Naive B cell (primary cell): ENCODE data around the gene OR2H2. TPM values are rescaled to one million over a fixed set of nuclear protein-coding genes. Genes with fewer than 3 reads are reported as not detected.

Source experiments
- ATAC-seq, 2 donors: fragments of 150-1000 bp; cut with Tn5 transposase; 2 replicates each; pipeline ENCODE4 v1.10.0; 2021; ENCODE audit warnings: low read depth in 2 of 2, mild to moderate bottlenecking in 2 of 2, moderate library complexity in 2 of 2
- DNase-seq: peaks from one replicate; pipeline ENCODE4 v3.0.0; 2022
- H3K27ac Mint-ChIP-seq, 6 donors: one replicate each; pipeline ENCODE4 v1.8.0; 2020 to 2022; ENCODE audit warnings: mild to moderate bottlenecking in 6 of 6, mixed read lengths in 6 of 6, moderate library complexity in 5 of 6, inconsistent platforms in 2 of 6
- H3K27me3 Mint-ChIP-seq, 3 donors: one replicate each; pipeline ENCODE4 v1.8.0; 2021 to 2022; ENCODE audit warnings: mixed read lengths in 3 of 3, mild to moderate bottlenecking in 1 of 3
- H3K36me3 Mint-ChIP-seq, 2 donors: one replicate each; pipeline ENCODE4 v1.8.0; 2020 to 2022; ENCODE audit warnings: mixed read lengths in 2 of 2, inconsistent platforms in 1 of 2, mild to moderate bottlenecking in 1 of 2
- H3K4me1 Mint-ChIP-seq, 3 donors: one replicate each; pipeline ENCODE4 v1.8.0; 2020 to 2022; ENCODE audit warnings: mixed read lengths in 3 of 3, inconsistent platforms in 1 of 3, mild to moderate bottlenecking in 1 of 3, moderate library complexity in 1 of 3
- H3K4me3 Mint-ChIP-seq, 8 donors: one replicate each; pipeline ENCODE4 v1.8.0; 2020 to 2022; ENCODE audit warnings: mild to moderate bottlenecking in 8 of 8, mixed read lengths in 8 of 8, moderate library complexity in 8 of 8, inconsistent platforms in 2 of 8
- H3K9me3 Mint-ChIP-seq, 7 donors: one replicate each; pipeline ENCODE4 v1.8.0; 2020 to 2022; ENCODE audit warnings: mixed read lengths in 7 of 7, mild to moderate bottlenecking in 5 of 7, inconsistent platforms in 2 of 7, moderate library complexity in 1 of 7
- polyA plus RNA-seq, 6 donors: library from polyadenylated mRNA; unstranded; fragments of 300-500 nt; fragmentation: Illumina TruSeq; gene quantifications; one replicate each; pipeline ENCODE4 v1.2.3, GENCODE V29; 2021; ENCODE audit warnings: low read depth in 6 of 6

The OR2H2 gene
- polyA plus RNA-seq, 6 donors from 2014 or later, result 0.15 to 0.17 TPM; not detected in 4

DNA sequence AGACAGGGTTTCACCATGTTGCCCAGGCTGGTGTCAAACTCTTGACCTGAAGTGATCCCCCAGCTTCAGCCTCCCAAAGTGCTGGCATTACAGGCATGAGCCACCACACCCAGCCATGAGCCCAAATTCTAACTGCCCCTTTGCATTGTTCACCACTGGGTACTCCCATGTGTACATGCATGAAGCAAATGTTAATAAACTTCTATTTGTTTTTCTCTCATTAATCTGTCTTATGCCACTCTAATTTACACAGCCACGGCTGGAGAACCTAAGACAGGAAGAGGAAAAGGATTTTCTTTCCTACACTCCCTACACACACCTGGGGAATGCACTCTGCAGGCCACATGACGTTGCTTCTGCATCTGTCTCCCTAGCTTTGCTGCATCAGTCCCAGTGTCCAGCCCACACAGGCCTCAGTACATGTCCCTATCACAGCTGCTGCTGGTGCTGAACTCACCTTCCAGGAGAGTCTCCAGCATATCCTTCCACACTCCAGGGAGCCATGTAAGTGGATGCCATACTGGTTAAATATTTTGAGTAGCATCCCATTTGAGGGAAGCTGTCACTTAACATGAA is 13.3 kb downstream of the OR2H2 start:
- Mint-ChIP-seq H3K4me3 (no peak overlapping the region), H3K27me3 (no peaks in the 10 kb centered on the region), H3K4me1 (peaks cover 3 to 4% (median 4%) of the 10 kb centered on the region in 3 donors), H3K27ac (peak overlapping the region in 3 of 6 donors; percentile 42 to 79 (median 59)), H3K9me3 (no peaks in the 10 kb centered on the region), H3K36me3 (peaks cover 0 to 18% of the 10 kb centered on the region in 2 donors)
- no peak for ATAC-seq
- DNase-seq, result no peak

- ATAC-seq (peak; percentile 20 to 39), DNase-seq (no peak)
- peaks cover 4 to 9% (median 7%) of the 10 kb centered on the region in 3 donors for H3K4me1 Mint-ChIP-seq
- H3K4me3 Mint-ChIP-seq, result no peak overlapping the region
- H3K27ac Mint-ChIP-seq, result peak overlapping the region in 3 of 6 donors; percentile 48 to 77 (median 59)
- H3K9me3 Mint-ChIP-seq, result no peaks in the 10 kb centered on the region
- H3K36me3 Mint-ChIP-seq, result peaks cover 7 to 57% of the 10 kb centered on the region in 2 donors
- H3K27me3 Mint-ChIP-seq, result no peaks in the 10 kb centered on the region
Measured at GRCh38 chr6:29602564-29603361, 17.8 kb downstream of the OR2H2 start.

GRCh38 chr6:29603456-29603855 is 18.5 kb downstream of the OR2H2 start:
- Mint-ChIP-seq H3K4me1 (peaks cover 4 to 12% (median 8%) of the 10 kb centered on the region in 3 donors), H3K4me3 (no peak overlapping the region), H3K27me3 (no peaks in the 10 kb centered on the region), H3K36me3 (peaks cover 7 to 64% of the 10 kb centered on the region in 2 donors), H3K9me3 (no peaks in the 10 kb centered on the region), H3K27ac (peak overlapping the region in 1 of 6 donors; percentile 89)
- DNase-seq (no peak), ATAC-seq (no peak)

- Mint-ChIP-seq H3K4me1 (peaks cover 4 to 12% (median 8%) of the 10 kb centered on the region in 3 donors), H3K9me3 (no peaks in the 10 kb centered on the region), H3K27ac (peak overlapping the region in 1 of 6 donors; percentile 89), H3K27me3 (no peaks in the 10 kb centered on the region), H3K36me3 (peaks cover 7 to 68% of the 10 kb centered on the region in 2 donors), H3K4me3 (no peak overlapping the region)
- ATAC-seq (no peak), DNase-seq (no peak)
Measured at GRCh38 chr6:29603930-29604329, 19.0 kb downstream of the OR2H2 start.

DNA sequence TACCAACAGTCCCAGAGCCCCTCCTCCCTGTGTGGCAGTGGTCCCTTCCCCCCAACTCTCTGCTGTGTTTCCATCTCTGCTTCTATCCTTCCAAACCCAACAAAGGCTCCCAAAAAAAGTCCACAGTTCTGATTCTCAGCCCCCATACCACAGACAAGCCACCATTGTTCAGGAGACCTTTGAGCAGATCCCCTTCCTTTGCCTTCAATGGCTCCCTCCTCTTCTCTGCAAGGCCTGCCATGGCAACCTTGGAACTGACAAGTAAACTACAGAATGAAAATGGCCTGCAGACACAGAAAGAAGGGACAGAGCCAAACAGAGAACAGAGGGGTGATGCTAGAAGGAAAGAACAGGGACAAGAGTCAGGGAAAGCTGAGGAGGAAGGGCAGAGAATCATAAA is 23.2 kb downstream of the OR2H2 start:
- Mint-ChIP-seq H3K27me3 (no peaks in the 10 kb centered on the region), H3K9me3 (no peaks in the 10 kb centered on the region), H3K4me3 (peak overlapping the region in 1 of 8 donors; percentile 2), H3K4me1 (peaks cover under 1 to 8% (median 5%) of the 10 kb centered on the region in 3 donors), H3K36me3 (peaks cover 20 to 76% of the 10 kb centered on the region in 2 donors), H3K27ac (peak overlapping the region in 1 of 6 donors; percentile 64)
- ATAC-seq (no peak), DNase-seq (no peak)

DNA sequence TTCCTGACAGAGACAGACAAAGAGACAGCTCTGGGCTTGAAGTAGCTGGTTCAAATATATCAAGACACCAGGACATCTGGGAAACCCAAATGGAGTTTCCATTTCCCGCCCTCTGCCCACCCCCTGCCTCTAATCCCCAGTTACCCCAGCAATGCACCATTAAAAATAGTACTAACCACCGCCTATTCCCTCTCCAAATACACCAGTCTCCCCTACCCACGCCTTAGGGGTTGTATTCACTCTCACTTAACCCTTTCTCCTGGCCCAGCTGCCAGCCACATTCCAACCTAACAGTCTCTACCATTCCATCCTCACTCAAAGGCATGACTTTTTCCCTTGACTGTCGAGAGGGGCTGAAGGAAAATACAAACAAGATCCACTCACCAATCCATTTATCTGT is 25.6 kb downstream of the OR2H2 start:
- peaks cover 34 to 67% of the 10 kb centered on the region in 2 donors for H3K36me3 Mint-ChIP-seq
- H3K27ac Mint-ChIP-seq, result peak overlapping the region in 2 of 6 donors; percentile 13 to 41
- H3K27me3 Mint-ChIP-seq, result no peaks in the 10 kb centered on the region
- no peaks in the 10 kb centered on the region for H3K9me3 Mint-ChIP-seq
- DNase-seq (no peak), ATAC-seq (no peak)
- H3K4me3 Mint-ChIP-seq, result no peak overlapping the region
- H3K4me1 Mint-ChIP-seq, result peaks cover 0 to 8% (median 5%) of the 10 kb centered on the region in 3 donors

DNA sequence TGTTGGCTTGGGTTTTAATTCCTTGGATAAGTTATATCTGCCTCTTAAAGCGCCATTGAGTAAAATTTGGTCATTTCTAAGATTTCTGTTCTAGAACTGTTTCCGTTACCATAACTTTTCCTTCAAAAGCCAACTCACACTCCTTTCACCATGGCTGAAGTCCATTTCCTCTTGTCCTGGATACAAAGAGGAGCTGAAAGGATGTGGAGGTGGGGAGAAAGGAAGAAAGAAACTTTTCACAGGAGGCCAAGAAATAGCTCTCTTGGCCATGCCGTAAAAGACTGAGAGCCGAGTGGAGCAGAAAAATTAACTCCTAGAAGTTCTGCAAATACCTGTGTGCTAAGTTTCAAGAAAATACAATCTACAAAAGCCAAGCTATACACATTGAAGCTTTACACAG is 26.5 kb downstream of the OR2H2 start:
- H3K4me1 Mint-ChIP-seq, result peaks cover 0 to 8% (median 6%) of the 10 kb centered on the region in 3 donors
- peaks cover 27 to 58% of the 10 kb centered on the region in 2 donors for H3K36me3 Mint-ChIP-seq
- no peak for ATAC-seq
- H3K9me3 Mint-ChIP-seq, result no peaks in the 10 kb centered on the region
- H3K27me3 Mint-ChIP-seq, result no peaks in the 10 kb centered on the region
- H3K27ac Mint-ChIP-seq, result peak overlapping the region in 1 of 6 donors; percentile 29
- no peak for DNase-seq
- H3K4me3 Mint-ChIP-seq, result no peak overlapping the region

GRCh38 chr6:29617782-29618554 is 33.0 kb downstream of the OR2H2 start:
- Mint-ChIP-seq H3K9me3 (no peaks in the 10 kb centered on the region), H3K27me3 (no peaks in the 10 kb centered on the region), H3K4me3 (no peak overlapping the region), H3K27ac (no peak overlapping the region), H3K4me1 (peaks cover 2 to 15% (median 4%) of the 10 kb centered on the region in 3 donors), H3K36me3 (peaks cover 23 to 53% of the 10 kb centered on the region in 2 donors)
- DNase-seq (no peak), ATAC-seq (peak; percentile 54 to 67)

DNA sequence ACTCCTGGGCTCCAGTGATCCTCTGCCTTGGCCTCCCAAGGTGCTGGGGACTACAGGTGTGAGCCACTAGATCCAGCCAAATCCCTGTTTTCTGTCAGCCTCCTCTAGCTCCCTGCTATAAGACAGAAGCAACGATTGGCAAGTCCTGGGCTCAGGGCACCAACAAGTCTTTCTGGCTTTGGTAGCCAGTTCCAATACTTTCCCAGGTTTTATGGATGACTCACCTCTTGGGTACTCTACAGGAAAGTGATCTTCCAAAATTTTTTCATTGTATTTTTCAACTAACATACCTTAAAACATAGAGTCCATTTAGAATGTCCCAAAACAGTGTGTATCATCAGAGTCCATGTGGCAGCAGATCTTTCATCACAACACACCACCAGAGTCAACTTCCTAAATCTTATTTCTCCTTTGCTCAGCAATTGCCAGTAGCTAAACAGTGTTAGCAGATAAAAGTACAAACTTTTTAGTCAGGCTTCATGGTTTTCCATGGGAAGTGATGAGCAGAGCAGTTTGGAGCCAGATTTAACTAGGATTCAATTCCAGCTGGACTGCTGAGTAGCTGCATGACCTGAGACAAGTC is 34.7 kb downstream of the OR2H2 start:
- peaks cover 2 to 15% (median 4%) of the 10 kb centered on the region in 3 donors for H3K4me1 Mint-ChIP-seq
- H3K4me3 Mint-ChIP-seq, result no peak overlapping the region
- DNase-seq (no peak), ATAC-seq (no peak)
- peaks cover 10 to 55% of the 10 kb centered on the region in 2 donors for H3K36me3 Mint-ChIP-seq
- H3K27ac Mint-ChIP-seq, result peak overlapping the region in 1 of 6 donors; percentile 67
- H3K27me3 Mint-ChIP-seq, result no peaks in the 10 kb centered on the region
- H3K9me3 Mint-ChIP-seq, result no peaks in the 10 kb centered on the region

DNA sequence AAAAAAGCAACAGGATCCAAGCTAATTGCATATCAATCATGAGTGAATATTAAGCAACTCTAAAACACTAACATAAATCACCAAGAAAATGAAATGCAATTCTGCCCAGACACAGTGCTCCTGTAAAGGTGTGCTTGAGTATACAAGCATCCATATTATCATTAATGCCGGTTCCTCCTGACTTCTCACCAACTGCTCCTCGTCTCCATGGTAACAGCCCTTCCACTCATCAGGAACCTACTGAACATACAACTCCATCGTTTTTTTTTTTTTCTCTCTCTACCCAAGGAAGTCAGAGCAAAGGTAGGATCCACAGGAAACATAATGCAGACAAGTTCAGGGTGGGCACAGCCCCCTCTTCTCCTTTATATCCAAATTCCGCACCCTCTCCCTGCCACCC is 35.7 kb downstream of the OR2H2 start:
- Mint-ChIP-seq H3K9me3 (no peaks in the 10 kb centered on the region), H3K4me3 (no peak overlapping the region), H3K27ac (peak overlapping the region in 3 of 6 donors; percentile 13 to 58 (median 46)), H3K4me1 (peaks cover 6 to 21% (median 8%) of the 10 kb centered on the region in 3 donors), H3K27me3 (no peaks in the 10 kb centered on the region), H3K36me3 (peaks cover 8 to 55% of the 10 kb centered on the region in 2 donors)
- DNase-seq (no peak), ATAC-seq (no peak)

GRCh38 chr6:29624520-29624961 is 39.6 kb downstream of the OR2H2 start:
- Mint-ChIP-seq H3K9me3 (no peaks in the 10 kb centered on the region), H3K27me3 (no peaks in the 10 kb centered on the region), H3K27ac (peak overlapping the region in 4 of 6 donors; percentile 2 to 85 (median 6)), H3K4me3 (no peak overlapping the region), H3K4me1 (peaks cover 27 to 31% (median 31%) of the 10 kb centered on the region in 3 donors), H3K36me3 (peaks cover 3 to 39% of the 10 kb centered on the region in 2 donors)
- no peak for ATAC-seq
- DNase-seq, result no peak

- Mint-ChIP-seq H3K4me1 (peaks cover 35 to 39% (median 37%) of the 10 kb centered on the region in 3 donors), H3K27ac (peak overlapping the region in 4 of 6 donors; percentile 1 to 72 (median 28)), H3K4me3 (peak overlapping the region in 2 of 8 donors; percentile 7 to 81), H3K9me3 (no peaks in the 10 kb centered on the region), H3K36me3 (peaks cover 0 to 32% of the 10 kb centered on the region in 2 donors), H3K27me3 (no peaks in the 10 kb centered on the region)
- no peak for DNase-seq
- no peak for ATAC-seq
Measured at GRCh38 chr6:29625337-29625930, 40.5 kb downstream of the OR2H2 start.
